ENCODE measurements around the gene NRAS. TPM values are rescaled to one million over a fixed set of nuclear protein-coding genes. Genes with fewer than 3 reads are reported as not detected.
A peak's percentile ranks its signal among the peaks of the same experiment; 100 is the strongest.

NRAS gene
- total and polyA plus RNA-seq, 2 experiments from 2014 or later: 38.7 to 70.7 TPM

GRCh38 chr1:114671939-114672275, 44.7 kb downstream of the NRAS start:
- no peak overlapping the region for H3K9ac ChIP-seq
- no peaks in the 10 kb centered on the region for H3K36me3 ChIP-seq (ENCODE audit: low read depth)
- H3K79me2 ChIP-seq (ENCODE audit: insufficient read depth): peaks cover 22% of the 10 kb centered on the region
- peaks cover 15% of the 10 kb centered on the region; the same call in 1 of the 2 replicates for H3K4me1 ChIP-seq (ENCODE audit: insufficient read depth)
- peaks cover 14% of the 10 kb centered on the region; the same call in 1 of the 2 replicates for H3F3A ChIP-seq (ENCODE audit: insufficient read depth)
- no peak for DNase-seq
- WGBS, 2 experiments (ENCODE audit: low coverage in 1 of 2, low lambda C conversion rate in 2 of 2, missing lambda C conversion rate in 2 of 2): 71 to 80% methylated on average over 7 of the region's 7 CpGs
- no peaks in the 10 kb centered on the region for H3K9me2 ChIP-seq (ENCODE audit: insufficient read depth)
- no peak overlapping the region for H3K4me3 ChIP-seq
- no peak overlapping the region for H3K4me2 ChIP-seq (ENCODE audit: unreplicated experiment)
- in situ Hi-C loops (cut with MboI): no loop called here
- H3K9me3 ChIP-seq (ENCODE audit: low read depth): no peaks in the 10 kb centered on the region
- H3K27me3 ChIP-seq (replicated peaks; ENCODE audit: insufficient read depth): 0 out of 2 replicates have a peak, but pooled peaks cover 1% of the 10 kb centered on the region
- no peak for TF ChIP-seq EZH2 (IDR thresholded peaks at IDR 0.05; ENCODE audit: insufficient read depth, poor library complexity, severe bottlenecking)
- TF ChIP-seq EZH2phosphoT487 (IDR thresholded peaks at IDR 0.05; ENCODE audit: insufficient read depth, low read depth): no peak
- no peak overlapping the region for H3K27ac ChIP-seq
- H2AFZ ChIP-seq: no peak overlapping the region
- no peaks in the 10 kb centered on the region for H4K20me1 ChIP-seq (ENCODE audit: insufficient read depth)

- peak; percentile 61 for DNase-seq
Measured at GRCh38 chr1:114671011-114671938, 45.3 kb downstream of the NRAS start.

GRCh38 chr1:114670083-114671010, 46.2 kb downstream of the NRAS start:
- peaks cover 15% of the 10 kb centered on the region; the same call in 1 of the 2 replicates for H3K4me1 ChIP-seq (ENCODE audit: insufficient read depth)
- no peaks in the 10 kb centered on the region for H4K20me1 ChIP-seq (ENCODE audit: insufficient read depth)
- H3K9me2 ChIP-seq (ENCODE audit: insufficient read depth): no peaks in the 10 kb centered on the region
- peak; percentile 99 for DNase-seq
- H2AFZ ChIP-seq: peak overlapping the region; percentile 87
- H3K9ac ChIP-seq: peak overlapping the region; percentile 94
- in situ Hi-C loops (cut with MboI): no loop called here
- no peaks in the 10 kb centered on the region for H3K27me3 ChIP-seq (replicated peaks; ENCODE audit: insufficient read depth)
- peaks cover 14% of the 10 kb centered on the region; the same call in 1 of the 2 replicates for H3F3A ChIP-seq (ENCODE audit: insufficient read depth)
- H3K36me3 ChIP-seq (ENCODE audit: low read depth): no peaks in the 10 kb centered on the region
- no peak for TF ChIP-seq EZH2 (IDR thresholded peaks at IDR 0.05; ENCODE audit: insufficient read depth, poor library complexity, severe bottlenecking)
- H3K9me3 ChIP-seq (ENCODE audit: low read depth): no peaks in the 10 kb centered on the region
- peak overlapping the region; percentile 98 for H3K4me2 ChIP-seq (ENCODE audit: unreplicated experiment)
- peak overlapping the region; percentile 88 for H3K4me3 ChIP-seq
- peak overlapping the region; percentile 98 for H3K27ac ChIP-seq
- 4 to 6% methylated on average over 40 to 45 of the region's 45 CpGs for WGBS, 2 experiments (ENCODE audit: low coverage in 1 of 2, low lambda C conversion rate in 2 of 2, missing lambda C conversion rate in 2 of 2)
- peaks cover 32% of the 10 kb centered on the region for H3K79me2 ChIP-seq (ENCODE audit: insufficient read depth)

More at GRCh38 chr1:114671011-114671938, 45.3 kb downstream of the NRAS start:
- Histone ChIP-seq H3K27me3 (replicated peaks; ENCODE audit: insufficient read depth) (no peaks in the 10 kb centered on the region), H3K9me2 (ENCODE audit: insufficient read depth) (no peaks in the 10 kb centered on the region), H3F3A (ENCODE audit: insufficient read depth) (peaks cover 14% of the 10 kb centered on the region; the same call in 1 of the 2 replicates), H2AFZ (no peak overlapping the region), H3K4me1 (ENCODE audit: insufficient read depth) (peaks cover 15% of the 10 kb centered on the region; the same call in 1 of the 2 replicates), H4K20me1 (ENCODE audit: insufficient read depth) (no peaks in the 10 kb centered on the region), H3K27ac (peak overlapping the region; percentile 98), H3K9ac (peak overlapping the region; percentile 94), H3K79me2 (ENCODE audit: insufficient read depth) (peaks cover 23% of the 10 kb centered on the region), H3K36me3 (ENCODE audit: low read depth) (no peaks in the 10 kb centered on the region), H3K9me3 (ENCODE audit: low read depth) (no peaks in the 10 kb centered on the region), H3K4me2 (ENCODE audit: unreplicated experiment) (peak overlapping the region; percentile 49), H3K4me3 (peak overlapping the region; percentile 46)
- WGBS, 2 experiments (ENCODE audit: low coverage in 1 of 2, low lambda C conversion rate in 2 of 2, missing lambda C conversion rate in 2 of 2): 50 to 51% methylated on average over 9 of the region's 9 CpGs
- in situ Hi-C loops (cut with MboI): no loop called here
- no peak for TF ChIP-seq EZH2 (IDR thresholded peaks at IDR 0.05; ENCODE audit: insufficient read depth, poor library complexity, severe bottlenecking)
- no peak for TF ChIP-seq EZH2phosphoT487 (IDR thresholded peaks at IDR 0.05; ENCODE audit: insufficient read depth, low read depth)

GRCh38 chr1:114669562-114670082, 46.9 kb downstream of the NRAS start, which contains the start of gene DENND2C:
Gene DENND2C, minus strand, starts transcription at chr1:114670049. Its CDS starts 44,065 bp downstream, at chr1:114625984.
- Histone ChIP-seq H3K9me3 (ENCODE audit: low read depth) (no peaks in the 10 kb centered on the region), H3K79me2 (ENCODE audit: insufficient read depth) (peaks cover 38% of the 10 kb centered on the region), H3K9me2 (ENCODE audit: insufficient read depth) (no peaks in the 10 kb centered on the region), H3K27ac (peak within 1 kb of the TSS; percentile 98), H3K9ac (peak within 1 kb of the TSS; percentile 94), H3K4me1 (ENCODE audit: insufficient read depth) (peaks cover 15% of the 10 kb centered on the region; the same call in 1 of the 2 replicates), H3K36me3 (ENCODE audit: low read depth) (no peaks in the 10 kb centered on the region), H3K4me3 (peak within 1 kb of the TSS; percentile 88), H3K4me2 (ENCODE audit: unreplicated experiment) (peak within 1 kb of the TSS; percentile 98), H3F3A (ENCODE audit: insufficient read depth) (peaks cover 14% of the 10 kb centered on the region; the same call in 1 of the 2 replicates), H4K20me1 (ENCODE audit: insufficient read depth) (no peaks in the 10 kb centered on the region), H3K27me3 (replicated peaks; ENCODE audit: insufficient read depth) (no peaks in the 10 kb centered on the region), H2AFZ (peak within 1 kb of the TSS; percentile 87)
- WGBS, 2 experiments (ENCODE audit: low coverage in 1 of 2, low lambda C conversion rate in 2 of 2, missing lambda C conversion rate in 2 of 2): 1% methylated on average over 37 to 40 of the region's 50 CpGs
- TF ChIP-seq EZH2phosphoT487 (IDR thresholded peaks at IDR 0.05; ENCODE audit: insufficient read depth, low read depth) (no peak), EZH2 (IDR thresholded peaks at IDR 0.05; ENCODE audit: insufficient read depth, poor library complexity, severe bottlenecking) (no peak)
- in situ Hi-C loops (cut with MboI): no loop called here
- DNase-seq: no peak

All from GM23248 (cell line).